ENCODE results near the gene VPS51. TPM values are rescaled to one million over a fixed set of nuclear protein-coding genes. Genes with fewer than 3 reads are reported as not detected.

The VPS51 gene
- polyA plus RNA-seq, 1 experiment = 86.2 TPM

DNA sequence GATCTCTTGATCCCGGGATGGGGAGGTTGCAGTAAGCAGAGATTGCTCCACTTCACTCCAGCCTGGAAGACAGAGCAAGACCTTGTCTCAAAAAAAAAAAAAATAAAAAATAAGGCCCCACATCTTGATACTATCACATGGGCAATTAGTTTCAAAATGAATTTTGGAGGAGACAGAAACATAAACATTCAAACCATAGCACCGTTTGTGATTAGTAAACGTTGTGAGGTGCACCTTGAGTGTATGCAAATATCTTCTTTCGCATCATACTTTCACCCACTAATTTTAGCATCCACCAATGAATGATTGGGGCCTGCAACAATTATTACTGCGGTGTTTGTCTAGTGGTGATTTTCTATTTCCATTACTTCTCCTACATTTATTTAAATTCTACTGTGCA, 63.0 kb downstream of the VPS51 start:
- H3K4me3 ChIP-seq (ENCODE audit: low read depth, low read length) = no peak overlapping the region
- TF ChIP-seq, protein P1, sequence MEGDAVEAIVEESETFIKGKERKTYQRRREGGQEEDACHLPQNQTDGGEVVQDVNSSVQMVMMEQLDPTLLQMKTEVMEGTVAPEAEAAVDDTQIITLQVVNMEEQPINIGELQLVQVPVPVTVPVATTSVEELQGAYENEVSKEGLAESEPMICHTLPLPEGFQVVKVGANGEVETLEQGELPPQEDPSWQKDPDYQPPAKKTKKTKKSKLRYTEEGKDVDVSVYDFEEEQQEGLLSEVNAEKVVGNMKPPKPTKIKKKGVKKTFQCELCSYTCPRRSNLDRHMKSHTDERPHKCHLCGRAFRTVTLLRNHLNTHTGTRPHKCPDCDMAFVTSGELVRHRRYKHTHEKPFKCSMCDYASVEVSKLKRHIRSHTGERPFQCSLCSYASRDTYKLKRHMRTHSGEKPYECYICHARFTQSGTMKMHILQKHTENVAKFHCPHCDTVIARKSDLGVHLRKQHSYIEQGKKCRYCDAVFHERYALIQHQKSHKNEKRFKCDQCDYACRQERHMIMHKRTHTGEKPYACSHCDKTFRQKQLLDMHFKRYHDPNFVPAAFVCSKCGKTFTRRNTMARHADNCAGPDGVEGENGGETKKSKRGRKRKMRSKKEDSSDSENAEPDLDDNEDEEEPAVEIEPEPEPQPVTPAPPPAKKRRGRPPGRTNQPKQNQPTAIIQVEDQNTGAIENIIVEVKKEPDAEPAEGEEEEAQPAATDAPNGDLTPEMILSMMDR (IDR thresholded peaks at IDR 0.05; ENCODE audit: insufficient read depth, low read depth, low read length) = no peak
- H3K27me3 ChIP-seq (ENCODE audit: control insufficient read depth, insufficient read depth, low read length) = peaks cover 4% of the 10 kb centered on the region; the same call in 1 of the 2 replicates
- no peaks in the 10 kb centered on the region for H3K36me3 ChIP-seq (ENCODE audit: control insufficient read depth, insufficient read depth, low read length)
- no peak for DNase-seq (ENCODE audit: low read depth)
- POLR2A ChIA-PET = no interaction called here
- CTCF ChIA-PET = no interaction called here

DNA sequence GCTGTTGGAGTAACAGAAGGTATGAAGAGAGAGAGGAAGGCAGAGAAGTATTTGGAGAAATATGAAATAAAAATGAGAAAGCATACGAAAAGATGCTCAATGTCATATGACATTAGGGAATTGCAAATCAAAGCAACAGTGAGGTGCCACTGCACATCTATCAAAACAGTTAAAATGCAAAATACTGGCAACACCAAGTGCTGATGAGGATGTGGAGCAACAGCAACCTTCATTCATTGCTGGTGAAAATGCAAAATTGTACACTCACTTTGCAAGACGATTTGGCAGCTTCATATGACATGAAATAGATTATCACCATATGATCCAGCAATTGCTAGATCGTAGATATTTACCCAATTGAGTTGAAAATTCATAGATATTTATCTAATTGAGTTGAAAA, 64.6 kb downstream of the VPS51 start:
- CTCF ChIA-PET = no interaction called here

More for the DNA sequence above, 64.6 kb downstream of the VPS51 start:
- H3K4me3 ChIP-seq (ENCODE audit: low read depth, low read length) = no peak overlapping the region
- POLR2A ChIA-PET = no interaction called here
- H3K36me3 ChIP-seq (ENCODE audit: control insufficient read depth, insufficient read depth, low read length) = no peaks in the 10 kb centered on the region
- TF ChIP-seq, protein P1 (IDR thresholded peaks at IDR 0.05; ENCODE audit: insufficient read depth, low read depth, low read length) = no peak
- peaks cover 4% of the 10 kb centered on the region; the same call in 1 of the 2 replicates for H3K27me3 ChIP-seq (ENCODE audit: control insufficient read depth, insufficient read depth, low read length)
- no peak for DNase-seq (ENCODE audit: low read depth)

Small RNA genes within 50 kb of the gene (small RNA-seq; reads per million reads assigned to genes)
- gene HIGD1AP10 (ENCODE audit: insufficient read length, low read depth, low replicate concordance) (not detected), gene PDCL2P2 (ENCODE audit: insufficient read length, low read depth, low replicate concordance) (not detected), gene RNU2-23P (ENCODE audit: insufficient read length, low read depth, low replicate concordance) (not detected)

Other genes with a start within 250 kb of the VPS51 start
- 95.3 and 191 TPM in 2 replicates for gene EHD1, start 217.6 kb upstream of the VPS51 start, polyA plus RNA-seq (2011; rRNA removed)
- 3.7 and 7.0 TPM in 2 replicates for gene ATG2A, start 179.0 kb upstream of the VPS51 start, polyA plus RNA-seq (2011; rRNA removed)
- 16.0 and 18.5 TPM in 2 replicates for gene PPP2R5B, start 171.5 kb upstream of the VPS51 start, polyA plus RNA-seq (2011; rRNA removed)
- not detected in 2 replicates for gene GPHA2, start 160.3 kb upstream of the VPS51 start, polyA plus RNA-seq (2011; rRNA removed)
- not detected in 2 replicates for gene MAJIN, start 124.1 kb upstream of the VPS51 start, polyA plus RNA-seq (2011; rRNA removed)
- gene BATF2, start 99.2 kb upstream of the VPS51 start, polyA plus RNA-seq (2011; rRNA removed) = 1.1 and 1.5 TPM in 2 replicates
- 117 and 141 TPM in 2 replicates for gene ARL2, start 82.1 kb upstream of the VPS51 start, polyA plus RNA-seq (2011; rRNA removed)
- gene SNX15, start 68.8 kb upstream of the VPS51 start, polyA plus RNA-seq (2011; rRNA removed) = 8.3 and 15.3 TPM in 2 replicates
- gene SAC3D1, start 55.0 kb upstream of the VPS51 start, polyA plus RNA-seq (2011; rRNA removed) = 5.9 and 7.3 TPM in 2 replicates
- gene NAALADL1, start 37.7 kb upstream of the VPS51 start, polyA plus RNA-seq (2011; rRNA removed) = 25.4 and 38.7 TPM in 2 replicates
- 10.7 and 11.9 TPM in 2 replicates for gene CDCA5, start 12.2 kb upstream of the VPS51 start, polyA plus RNA-seq (2011; rRNA removed)
- gene ZFPL1, start 12.0 kb upstream of the VPS51 start, polyA plus RNA-seq (2011; rRNA removed) = 41.7 and 91.8 TPM in 2 replicates
- gene TM7SF2, start 15.7 kb downstream of the VPS51 start, polyA plus RNA-seq (2011; rRNA removed) = 5.0 and 8.2 TPM in 2 replicates
- 3.6 and 4.6 TPM in 2 replicates for gene ZNHIT2, start 21.5 kb downstream of the VPS51 start, polyA plus RNA-seq (2011; rRNA removed)
- gene FAU, start 25.9 kb downstream of the VPS51 start, polyA plus RNA-seq (2011; rRNA removed) = 474 and 610 TPM in 2 replicates
- 54.4 and 68.5 TPM in 2 replicates for gene MRPL49, start 26.1 kb downstream of the VPS51 start, polyA plus RNA-seq (2011; rRNA removed)
- 13.3 and 33.4 TPM in 2 replicates for gene SYVN1, start 38.3 kb downstream of the VPS51 start, polyA plus RNA-seq (2011; rRNA removed)
- not detected in 2 replicates for gene SPDYC, start 74.0 kb downstream of the VPS51 start, polyA plus RNA-seq (2011; rRNA removed)
- 75.4 and 181 TPM in 2 replicates for gene CAPN1, start 85.7 kb downstream of the VPS51 start, polyA plus RNA-seq (2011; rRNA removed)
- gene POLA2, start 165.7 kb downstream of the VPS51 start, polyA plus RNA-seq (2011; rRNA removed) = 11.8 and 14.5 TPM in 2 replicates
- gene CDC42EP2, start 218.7 kb downstream of the VPS51 start, polyA plus RNA-seq (2011; rRNA removed) = 11.7 and 23.2 TPM in 2 replicates
- gene DPF2, start 237.6 kb downstream of the VPS51 start, polyA plus RNA-seq (2011; rRNA removed) = 29.5 and 45.2 TPM in 2 replicates